ENCODE data around the gene SLC37A3. TPM values are rescaled to one million over a fixed set of nuclear protein-coding genes. Genes with fewer than 3 reads are reported as not detected.

Gene SLC37A3
- total RNA-seq, 4 donors from 2014 or later, result 71.9 to 123 (median 86.9) TPM

- peak within 1 kb of the TSS; percentile 76 to 90 (median 85) for H3K27ac ChIP-seq
- H3K9me3 ChIP-seq, result no peaks in the 10 kb centered on the region
- 5 to 8% methylated on average over 21 to 22 of the region's 22 CpGs for WGBS, 2 donors
- H3K36me3 ChIP-seq, result no peaks in the 10 kb centered on the region
- intact Hi-C loops (cut with DNase I), result no loop called here
- peaks cover 6 to 8% of the 10 kb centered on the region in 2 donors for H3K4me1 ChIP-seq
- peak; percentile 70 to 77 for DNase-seq
- TF ChIP-seq CTCF (IDR thresholded peaks at IDR 0.05), result no peak
- TF ChIP-seq POLR2A (IDR thresholded peaks at IDR 0.05), result peak in 1 of 2 donors; percentile 43
- no peaks in the 10 kb centered on the region for H3K27me3 ChIP-seq
- peak within 1 kb of the TSS in 2 of 3 donors; percentile 29 to 57 for H3K4me3 ChIP-seq (replicated peaks in 1 of 3)
Measured at GRCh38 chr7:140403878-140404564, 5.7 kb upstream of the SLC37A3 start, which contains the start of gene RAB19. Gene RAB19 (plus strand): TSS chr7:140404058. CDS start chr7:140407647, 3,589 bp downstream.

- DNase-seq, result no peak
- H3K36me3 ChIP-seq, result no peaks in the 10 kb centered on the region
- H3K4me3 ChIP-seq (replicated peaks in 1 of 3), result no peak overlapping the region
- H3K27ac ChIP-seq, result no peak overlapping the region
- peaks cover 6 to 11% of the 10 kb centered on the region in 2 donors for H3K4me1 ChIP-seq
- H3K27me3 ChIP-seq, result no peaks in the 10 kb centered on the region
- intact Hi-C loops (cut with DNase I), result no loop called here
- no peak for TF ChIP-seq CTCF (IDR thresholded peaks at IDR 0.05)
- TF ChIP-seq POLR2A (IDR thresholded peaks at IDR 0.05), result no peak
- no peaks in the 10 kb centered on the region for H3K9me3 ChIP-seq
- WGBS, 2 donors, result 88% methylated on average over 2 of the region's 2 CpGs
Measured at GRCh38 chr7:140402178-140402835, 4.0 kb upstream of the SLC37A3 start.

GRCh38 chr7:140400381-140400780, 2.1 kb upstream of the SLC37A3 start:
- Histone ChIP-seq H3K27ac (no peak overlapping the region), H3K27me3 (no peaks in the 10 kb centered on the region), H3K4me3 (replicated peaks in 1 of 3) (no peak overlapping the region), H3K9me3 (no peaks in the 10 kb centered on the region), H3K4me1 (peaks cover 6 to 12% of the 10 kb centered on the region in 2 donors), H3K36me3 (no peaks in the 10 kb centered on the region)
- WGBS, 2 donors, result 84 to 88% methylated on average over 3 of the region's 3 CpGs
- intact Hi-C loops (cut with DNase I), result no loop called here
- TF ChIP-seq CTCF (IDR thresholded peaks at IDR 0.05) (no peak), POLR2A (IDR thresholded peaks at IDR 0.05) (no peak)
- DNase-seq, result no peak

- peaks cover 4 to 6% of the 10 kb centered on the region in 2 donors for H3K4me1 ChIP-seq
- TF ChIP-seq POLR2A (IDR thresholded peaks at IDR 0.05), result no peak
- no peak for TF ChIP-seq CTCF (IDR thresholded peaks at IDR 0.05)
- no peaks in the 10 kb centered on the region for H3K27me3 ChIP-seq
- H3K9me3 ChIP-seq, result no peaks in the 10 kb centered on the region
- 80 to 81% methylated on average over 10 of the region's 10 CpGs for WGBS, 2 donors
- intact Hi-C loops (cut with DNase I), result no loop called here
- H3K36me3 ChIP-seq, result no peaks in the 10 kb centered on the region
- H3K4me3 ChIP-seq (replicated peaks in 1 of 3), result no peak overlapping the region
- DNase-seq, result peak in 1 of 2 donors; percentile 10
- no peak overlapping the region for H3K27ac ChIP-seq
Measured at GRCh38 chr7:140398821-140399220, 491 bp upstream of the SLC37A3 start.

- Histone ChIP-seq H3K4me1 (peaks cover 4 to 10% of the 10 kb centered on the region in 2 donors), H3K27me3 (no peaks in the 10 kb centered on the region), H3K36me3 (no peaks in the 10 kb centered on the region), H3K4me3 (replicated peaks in 1 of 3) (no peak overlapping the region), H3K27ac (no peak overlapping the region), H3K9me3 (no peaks in the 10 kb centered on the region)
- WGBS, 2 donors, result 95 to 96% methylated on average over 12 of the region's 12 CpGs
- no peak for DNase-seq
- intact Hi-C loops (cut with DNase I), result no loop called here
- TF ChIP-seq CTCF (IDR thresholded peaks at IDR 0.05) (no peak), POLR2A (IDR thresholded peaks at IDR 0.05) (no peak)
Measured at GRCh38 chr7:140393756-140394306, 4.5 kb downstream of the SLC37A3 start.
